ENCODE results near the gene KCNJ3. TPM values are rescaled to one million over a fixed set of nuclear protein-coding genes. Genes with fewer than 3 reads are reported as not detected.

KCNJ3 gene
- total RNA-seq, 1 experiment from 2014 or later = 0.11 TPM

DNA sequence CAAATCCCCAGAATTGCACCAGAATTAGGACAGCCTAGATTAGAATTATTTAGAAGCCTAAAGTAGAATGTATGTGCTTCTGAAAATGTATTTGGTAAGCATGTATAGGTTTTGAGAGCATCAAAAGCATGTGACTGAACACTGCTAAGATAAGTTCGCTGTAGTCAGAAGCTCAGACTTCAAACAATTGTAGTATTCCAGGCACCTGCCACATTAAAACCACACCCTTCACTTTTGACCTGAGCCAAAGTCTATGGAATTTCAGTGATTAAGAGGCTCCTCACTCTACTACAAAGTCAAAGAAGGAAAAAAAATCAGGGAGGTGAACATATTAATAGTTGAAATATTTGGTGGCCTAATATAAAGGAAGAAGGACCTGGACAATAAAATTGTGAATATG lies 8.2 kb downstream of the KCNJ3 start:
- Histone ChIP-seq H3K27ac (ENCODE audit: insufficient read length, low read depth, low read length) (no peak overlapping the region), H3K4ac (ENCODE audit: low read depth, low read length) (no peak overlapping the region), H3K23me2 (ENCODE audit: insufficient read length, low read depth, low read length, poor library complexity, severe bottlenecking) (no peaks in the 10 kb centered on the region), H3K18ac (ENCODE audit: insufficient read length, low read depth, low read length) (no peak overlapping the region), H2AK5ac (ENCODE audit: insufficient read length, low read length) (no peak overlapping the region), H3K23ac (ENCODE audit: insufficient read length, low read depth, low read length) (no peak overlapping the region), H3T11ph (ENCODE audit: low read length) (no peak overlapping the region), H2BK120ac (ENCODE audit: low read depth, low read length, poor library complexity, severe bottlenecking) (no peak overlapping the region), H3K14ac (ENCODE audit: insufficient read depth, low read length) (no peak overlapping the region), H3K79me1 (ENCODE audit: insufficient read depth, low read depth, low read length, poor library complexity, severe bottlenecking) (no peaks in the 10 kb centered on the region), H2BK5ac (ENCODE audit: insufficient read length, low read length) (no peak overlapping the region), H4K20me1 (ENCODE audit: control insufficient read depth, insufficient read depth, insufficient read length) (no peaks in the 10 kb centered on the region), H4K8ac (replicated peaks; ENCODE audit: insufficient read length, low read depth, low read length) (no peak overlapping the region), H3K27me3 (ENCODE audit: insufficient read depth, low read length) (no peaks in the 10 kb centered on the region), H2BK20ac (ENCODE audit: low read depth, low read length, poor library complexity, severe bottlenecking) (no peak overlapping the region), H2BK12ac (ENCODE audit: insufficient read length, low read depth, low read length) (no peak overlapping the region), H3K4me2 (ENCODE audit: insufficient read depth, insufficient read length, low read length) (no peak overlapping the region), H4K91ac (ENCODE audit: insufficient read length, low read depth, low read length) (no peak overlapping the region), H4K5ac (ENCODE audit: insufficient read length, low read depth, low read length) (no peak overlapping the region), H2BK15ac (ENCODE audit: low read depth, low read length) (no peak overlapping the region), H3K4me1 (ENCODE audit: insufficient read depth, low read length) (no peaks in the 10 kb centered on the region), H2AFZ (ENCODE audit: low read length) (no peak overlapping the region), H3K56ac (ENCODE audit: insufficient read length, low read depth, low read length) (no peak overlapping the region), H3K9ac (ENCODE audit: extremely low read depth, insufficient read length, low read length) (no peak overlapping the region), H3K9me3 (ENCODE audit: control insufficient read depth, low read depth, low read length) (no peaks in the 10 kb centered on the region), H3K79me2 (ENCODE audit: insufficient read depth, low read length) (no peaks in the 10 kb centered on the region)
- no peak overlapping the region for H3K27ac Mint-ChIP-seq
- DNase-seq = no peak
- no peak overlapping the region for H3K4me3 Mint-ChIP-seq
- TF ChIP-seq, protein P1, sequence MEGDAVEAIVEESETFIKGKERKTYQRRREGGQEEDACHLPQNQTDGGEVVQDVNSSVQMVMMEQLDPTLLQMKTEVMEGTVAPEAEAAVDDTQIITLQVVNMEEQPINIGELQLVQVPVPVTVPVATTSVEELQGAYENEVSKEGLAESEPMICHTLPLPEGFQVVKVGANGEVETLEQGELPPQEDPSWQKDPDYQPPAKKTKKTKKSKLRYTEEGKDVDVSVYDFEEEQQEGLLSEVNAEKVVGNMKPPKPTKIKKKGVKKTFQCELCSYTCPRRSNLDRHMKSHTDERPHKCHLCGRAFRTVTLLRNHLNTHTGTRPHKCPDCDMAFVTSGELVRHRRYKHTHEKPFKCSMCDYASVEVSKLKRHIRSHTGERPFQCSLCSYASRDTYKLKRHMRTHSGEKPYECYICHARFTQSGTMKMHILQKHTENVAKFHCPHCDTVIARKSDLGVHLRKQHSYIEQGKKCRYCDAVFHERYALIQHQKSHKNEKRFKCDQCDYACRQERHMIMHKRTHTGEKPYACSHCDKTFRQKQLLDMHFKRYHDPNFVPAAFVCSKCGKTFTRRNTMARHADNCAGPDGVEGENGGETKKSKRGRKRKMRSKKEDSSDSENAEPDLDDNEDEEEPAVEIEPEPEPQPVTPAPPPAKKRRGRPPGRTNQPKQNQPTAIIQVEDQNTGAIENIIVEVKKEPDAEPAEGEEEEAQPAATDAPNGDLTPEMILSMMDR (conservative IDR thresholded peaks at IDR 0.05) = no peak
- H3K9me3 Mint-ChIP-seq = no peaks in the 10 kb centered on the region
- no peaks in the 10 kb centered on the region for H3K27me3 Mint-ChIP-seq (ENCODE audit: low read depth)
- no CpG with 5 or more reads among the region's 1 CpG for WGBS (ENCODE audit: extremely low coverage, insufficient read length, low lambda C conversion rate)
- H3K4me1 Mint-ChIP-seq = no peaks in the 10 kb centered on the region
- H3K36me3 Mint-ChIP-seq (ENCODE audit: insufficient read depth in 1 of 3, low read depth in 3 of 3) = no peaks in the 10 kb centered on the region
